Heart left ventricle (tissue), 16 donors: ENCODE data around the gene CASK. TPM values are rescaled to one million over a fixed set of nuclear protein-coding genes. Genes with fewer than 3 reads are reported as not detected.

Source experiments
- ATAC-seq, 4 donors: fragments of 200-7000 bp; cut with Tn5 transposase; one replicate each; pipeline ENCODE4 v1.9.1; 2020 to 2022; ENCODE audit warnings: moderate library complexity in 4 of 4, mild to moderate bottlenecking in 3 of 4, moderate number of reproducible peaks in 1 of 4
- DNase-seq, 5 donors: peaks; one replicate each; pipeline ENCODE4 v3.0.0-alpha.2; 2020
- H3K27ac ChIP-seq, 12 donors: fragments of 200-600 bp; sonication (generic) in 4 of 12; one replicate each; pipeline versions ENCODE4 v1.5.0 to v1.8.0; 2016 to 2022; ENCODE audit warnings: mild to moderate bottlenecking in 2 of 12
- H3K27me3 ChIP-seq, 9 donors: fragments of 200-600 bp; sonication (generic) in 2 of 9; one replicate each; pipeline versions ENCODE4 v1.5.1 to v1.8.0; 2016 to 2022; ENCODE audit warnings: mild to moderate bottlenecking in 3 of 9
- H3K36me3 ChIP-seq, 9 donors: fragments of 200-600 bp; sonication (generic) in 2 of 9; one replicate each; pipeline versions ENCODE4 v1.5.0 to v1.8.0; 2018 to 2022; ENCODE audit warnings: mild to moderate bottlenecking in 2 of 9
- H3K4me1 ChIP-seq, 12 donors: fragments of 200-600 bp; sonication (generic) in 4 of 12; one replicate each; pipeline versions ENCODE4 v1.5.0 to v1.8.0; 2016 to 2022; ENCODE audit warnings: mild to moderate bottlenecking in 3 of 12
- H3K4me3 ChIP-seq, 12 donors: fragments of 200-600 bp; sonication (generic) in 4 of 12; one replicate each; pipeline versions ENCODE4 v1.5.0 to v1.8.0; 2017 to 2022; ENCODE audit warnings: mild to moderate bottlenecking in 9 of 12, moderate library complexity in 4 of 12
- H3K9me3 ChIP-seq, 12 donors: fragments of 200-600 bp; sonication (generic) in 4 of 12; one replicate each; pipeline versions ENCODE4 v1.5.0 to v1.8.0; 2016 to 2022; ENCODE audit warnings: mild to moderate bottlenecking in 1 of 12
- CTCF ChIP-seq, 12 donors: fragments of 200-600 bp; sonication (generic) in 4 of 12; IDR thresholded peaks; one replicate each; pipeline versions ENCODE4 v1.5.0 to v1.8.0; 2018 to 2022; ENCODE audit warnings: antibody characterized with exemption in 12 of 12, mild to moderate bottlenecking in 5 of 12
- POLR2A ChIP-seq, 2 donors: fragments of 450-650 bp; IDR thresholded peaks; one replicate each; pipeline ENCODE4 v1.6.1; 2017; ENCODE audit warnings: antibody characterized with exemption in 2 of 2, mild to moderate bottlenecking in 2 of 2, moderate library complexity in 2 of 2
- WGBS, 4 donors: extraction: QIAGEN DNeasy Blood & Tissue Kit in 2 of 4; methylation state at CpG; one replicate each; pipeline versions ENCODE4 v1.1.5 to v1.1.7; 2013 to 2018; 5-methylcytosine and 5-hydroxymethylcytosine counted together
- intact Hi-C, 10 donors: fragments of 100-400 bp; cut with DNase I; formaldehyde crosslinking; loops; one replicate each; pipeline versions ENCODE4 v1.11.1 to v1.14.2; 2022
- polyA plus RNA-seq, 2 donors: library from polyadenylated mRNA; stranded (reverse); fragments of 200-250 nt; gene quantifications; one replicate each; pipeline ENCODE4 v1.2.3, GENCODE V29; 2013
- total RNA-seq, 9 donors: library from RNA; depleted of rRNA in 2 of 9; stranded (reverse); fragments of >200 nt in 2 of 9; fragmentation: NEBNext Ultra II Directional in 3 of 9; extraction: Animal tissue kit (Norgen Biotek cat#: 25700) in 3 of 9; gene quantifications; one replicate each; pipeline versions ENCODE4 v1.1.0 to v1.2.4, GENCODE V29; 2016 to 2023
- donor health status: ischemic (EF 13 %, LVEDD 7.1; RV severe dilation, severe dysfunction).
- donor health status: healthy with polysubstance abuse.
- donor health status: DM: no; HTN: yes; CAD: no.
- donor health status: DM: no; HTN: no; CAD: no.
- donor health status: ischemic (EF 25% LVEDD 6.9; RV normal size, moderate dysfunction).
- donor health status: ischemic (EF 25% LVEDD 5.7; RV mildly dilated, moderate dysfunction).
- donor health status: healthy.
- donor health status: DM: yes; HTN: yes; CAD: no.
- donor health status: ischemic (EF 35%, LVEDD 5.7; RV mildly dilated, moderate dysfunction).
- donor health status: nonischemic (EF 11% LVEDD 7.7; RV severe dilation, severe dysfunction).
- donor health status: DM: yes; HTN: yes; CAD: no.
- donor health status: PGD.
- donor health status: ischemic (EF 29% LVEDD 5.4; RV normal size, mild dysfunction).
- donor health status: nonischemic (EF 23%, LVEDD 6.1; RV moderate dilation, normal function).

The CASK gene
- total and polyA plus RNA-seq, 11 donors: 2.9 to 25.6 (median 13.6) TPM

- WGBS, 4 donors: 65 to 78% (median 73%) methylated on average over 6 of the region's 6 CpGs
- Histone ChIP-seq H3K27me3 (peaks cover 0 to 10% (median 0%) of the 10 kb centered on the region in 9 donors), H3K4me3 (no peak overlapping the region), H3K4me1 (peaks cover 0 to 2% (median 0%) of the 10 kb centered on the region in 12 donors), H3K36me3 (peaks cover 0 to 9% (median 0%) of the 10 kb centered on the region in 9 donors), H3K9me3 (no peaks in the 10 kb centered on the region), H3K27ac (no peak overlapping the region)
- TF ChIP-seq POLR2A (IDR thresholded peaks at IDR 0.05): no peak
- no peak for TF ChIP-seq CTCF (IDR thresholded peaks at IDR 0.05)
- ATAC-seq (no peak), DNase-seq (no peak)
- intact Hi-C loops: loop anchor here in 4 of 10 donors (10.0 kb wide), 3 partner anchors 181 to 201 kb away; no protein-coding TSS in a partner anchor
Observed at GRCh38 chrX:41553688-41554087, 369.7 kb downstream of the CASK start.

GRCh38 chrX:41548411-41548810, 374.9 kb downstream of the CASK start:
- Histone ChIP-seq H3K9me3 (no peaks in the 10 kb centered on the region), H3K27ac (no peak overlapping the region), H3K27me3 (peaks cover 0 to under 1% (median 0%) of the 10 kb centered on the region in 9 donors), H3K36me3 (peaks cover 0 to 9% (median 0%) of the 10 kb centered on the region in 9 donors), H3K4me1 (no peaks in the 10 kb centered on the region), H3K4me3 (no peak overlapping the region)
- no peak for TF ChIP-seq POLR2A (IDR thresholded peaks at IDR 0.05)
- TF ChIP-seq CTCF (IDR thresholded peaks at IDR 0.05): no peak
- intact Hi-C loops: no loop called here
- WGBS, 4 donors: 70 to 98% (median 86%) methylated on average over 4 of the region's 4 CpGs
- no peak for ATAC-seq
- no peak for DNase-seq

GRCh38 chrX:41543668-41544067, 379.7 kb downstream of the CASK start:
- WGBS, 4 donors: 81 to 99% (median 90%) methylated on average over 4 of the region's 4 CpGs
- Histone ChIP-seq H3K27ac (no peak overlapping the region), H3K9me3 (no peaks in the 10 kb centered on the region), H3K36me3 (peaks cover 0 to 14% (median 0%) of the 10 kb centered on the region in 9 donors), H3K4me1 (no peaks in the 10 kb centered on the region), H3K27me3 (peaks cover 0 to 10% (median 0%) of the 10 kb centered on the region in 9 donors), H3K4me3 (no peak overlapping the region)
- intact Hi-C loops: no loop called here
- ATAC-seq (no peak), DNase-seq (no peak)
- TF ChIP-seq CTCF (IDR thresholded peaks at IDR 0.05): no peak
- no peak for TF ChIP-seq POLR2A (IDR thresholded peaks at IDR 0.05)

- Histone ChIP-seq H3K36me3 (peaks cover 0 to 14% (median 0%) of the 10 kb centered on the region in 9 donors), H3K27ac (no peak overlapping the region), H3K27me3 (peaks cover 0 to 15% (median 0%) of the 10 kb centered on the region in 9 donors), H3K4me1 (no peaks in the 10 kb centered on the region), H3K4me3 (no peak overlapping the region), H3K9me3 (no peaks in the 10 kb centered on the region)
- WGBS, 4 donors: 89 to 100% (median 94%) methylated on average over 1 of the region's 1 CpG
- no peak for TF ChIP-seq CTCF (IDR thresholded peaks at IDR 0.05)
- no peak for TF ChIP-seq POLR2A (IDR thresholded peaks at IDR 0.05)
- DNase-seq: no peak
- intact Hi-C loops: no loop called here
- no peak for ATAC-seq
Observed at GRCh38 chrX:41543025-41543424, 380.3 kb downstream of the CASK start.
